CD4-positive, alpha-beta T cell (primary cell): ENCODE data around the gene MORN3. TPM values are rescaled to one million over a fixed set of nuclear protein-coding genes. Genes with fewer than 3 reads are reported as not detected.
A peak's percentile ranks its signal among the peaks of the same experiment; 100 is the strongest.

Experiments
- ATAC-seq: fragments of 200-7000 bp; cut with Tn5 transposase; one replicate; pipeline ENCODE4 v1.10.0; 2022; ENCODE audit warnings: mild to moderate bottlenecking; ENCODE audit not compliant: poor library complexity
- CTCF ChIA-PET: fragments of 350-600 bp; sonication (Branson Sonifier 250); formaldehyde crosslinking; loops from one replicate; lab custom pipeline; 2021; ENCODE audit warnings: antibody characterized with exemption, inconsistent platforms; lab: Charles Lee
- POLR2A ChIA-PET: fragments of 350-600 bp; sonication (Branson Sonifier 250); formaldehyde crosslinking; loops from one replicate; lab custom pipeline; 2021; ENCODE audit warnings: antibody characterized with exemption, inconsistent platforms; lab: Charles Lee
- DNase-seq, 14 experiments: peaks; one replicate each; pipeline ENCODE4 v3.0.0-alpha.2; 2013 to 2020; ENCODE audit warnings: mixed read lengths in 2 of 14
- H3K27ac ChIP-seq, 2 donors: one replicate each; pipeline versions ENCODE4 v1.5.1 to v1.7.0; 2013; ENCODE audit warnings: low read length in 2 of 2, low read depth in 1 of 2, mild to moderate bottlenecking in 1 of 2
- H3K27me3 ChIP-seq, 2 experiments: 1 replicate in 1 of 2; 2 replicates in 1 of 2; pipeline versions ENCODE4 v1.6.1 to v1.7.0; 2013; ENCODE audit warnings: low read length in 2 of 2, control low read depth in 1 of 2, mild to moderate bottlenecking in 1 of 2, moderate library complexity in 1 of 2; ENCODE audit not compliant: insufficient read depth in 2 of 2, control insufficient read depth in 1 of 2
- H3K36me3 ChIP-seq: one replicate; pipeline ENCODE4 v1.6.1; 2013; ENCODE audit warnings: low read length, control low read depth; ENCODE audit not compliant: insufficient read depth
- H3K4me1 ChIP-seq: one replicate; pipeline ENCODE4 v1.6.1; 2013; ENCODE audit warnings: low read length, control low read depth; ENCODE audit not compliant: insufficient read depth
- H3K4me3 ChIP-seq: one replicate; pipeline ENCODE4 v1.5.1; 2013; ENCODE audit warnings: mild to moderate bottlenecking, low read length, moderate library complexity
- H3K9me3 ChIP-seq, 2 experiments: 1 replicate in 1 of 2; 2 replicates in 1 of 2; pipeline versions ENCODE4 v1.6.1 to v1.7.0; 2013; ENCODE audit warnings: low read length in 2 of 2, mild to moderate bottlenecking in 2 of 2, control low read depth in 1 of 2, moderate library complexity in 1 of 2; ENCODE audit not compliant: control insufficient read depth in 1 of 2, insufficient read depth in 1 of 2
- H3K27ac Mint-ChIP-seq: one replicate; pipeline ENCODE4 v1.8.0; 2020; ENCODE audit warnings: mixed read lengths
- H3K27me3 Mint-ChIP-seq: one replicate; pipeline ENCODE4 v1.8.0; 2021; ENCODE audit warnings: mixed read lengths
- H3K36me3 Mint-ChIP-seq: one replicate; pipeline ENCODE4 v1.8.0; 2021; ENCODE audit warnings: low read depth, mixed read lengths
- H3K4me1 Mint-ChIP-seq: one replicate; pipeline ENCODE4 v1.8.0; 2021; ENCODE audit warnings: low read depth, mixed read lengths
- H3K4me3 Mint-ChIP-seq: one replicate; pipeline ENCODE4 v1.8.0; 2020; ENCODE audit warnings: mild to moderate bottlenecking, mixed read lengths
- H3K9me3 Mint-ChIP-seq: one replicate; pipeline ENCODE4 v1.8.0; 2020; ENCODE audit warnings: mixed read lengths
- CTCF ChIP-seq: fragments of 200-600 bp; IDR thresholded peaks from one replicate; pipeline ENCODE4 v1.8.0; 2022; ENCODE audit warnings: antibody characterized with exemption, mild to moderate bottlenecking
- intact Hi-C, 2 experiments: fragments of 100-400 bp; cut with DNase I in 1 of 2; cut with micrococcal nuclease in 1 of 2; formaldehyde crosslinking; loops; one replicate each; pipeline versions ENCODE4 v1.15.1 to v1.9.0; 2023 to 2025; cut with DNase I, micrococcal nuclease
- total RNA-seq, 174 experiments: library from RNA in 2 of 174; stranded (reverse) in 2 of 174; gene quantifications; one replicate each; pipeline ENCODE4 v1.2.3 and lab custom pipeline; 2021 to 2026

MORN3 gene
- total RNA-seq, 2 experiments from 2014 or later, result 9.8 to 11.9 TPM

GRCh38 chr12:121632069-121632970, 37.1 kb downstream of the MORN3 start:
- H3K27me3 ChIP-seq, result no peaks in the 10 kb centered on the region
- ATAC-seq (no peak), DNase-seq (no peak)
- intact Hi-C loops, result no loop called here
- peak overlapping the region; percentile 39 to 45 for H3K27ac ChIP-seq
- H3K4me3 ChIP-seq, result no peak overlapping the region
- Mint-ChIP-seq H3K4me3 (peak overlapping the region; percentile 82), H3K4me1 (peaks cover 81% of the 10 kb centered on the region), H3K27me3 (no peaks in the 10 kb centered on the region), H3K36me3 (peaks cover 66% of the 10 kb centered on the region), H3K9me3 (no peaks in the 10 kb centered on the region), H3K27ac (peak overlapping the region; percentile 99)
- peaks cover 25% of the 10 kb centered on the region for H3K36me3 ChIP-seq
- H3K9me3 ChIP-seq, result no peaks in the 10 kb centered on the region
- no peak for TF ChIP-seq CTCF
- peaks cover 87% of the 10 kb centered on the region for H3K4me1 ChIP-seq
- CTCF ChIA-PET, result interaction anchor here (1.0 to 3.2 kb wide), 2 partner anchors 10 to 79 kb away, joined by 4 to 12 read pairs; no protein-coding TSS in a partner anchor
- POLR2A ChIA-PET, result interaction anchor here (1.2 to 4.4 kb wide), 5 partner anchors 11 to 172 kb away, joined by 3 to 13 read pairs (median 3); no protein-coding TSS in a partner anchor

GRCh38 chr12:121630791-121631355, 38.6 kb downstream of the MORN3 start:
- H3K4me3 Mint-ChIP-seq, result peak overlapping the region; percentile 99
- H3K36me3 ChIP-seq, result peaks cover 25% of the 10 kb centered on the region
- H3K27me3 ChIP-seq, result no peaks in the 10 kb centered on the region
- CTCF ChIA-PET, result interaction anchor here (3.2 to 6.1 kb wide), 2 partner anchors 38 to 78 kb away, joined by 12 to 45 read pairs; partner anchors contain the start of gene MORN3
- H3K36me3 Mint-ChIP-seq, result peaks cover 61% of the 10 kb centered on the region
- peak overlapping the region; percentile 99 for H3K27ac Mint-ChIP-seq
- no peak for ATAC-seq
- no peaks in the 10 kb centered on the region for H3K27me3 Mint-ChIP-seq
- intact Hi-C loops, result no loop called here
- H3K9me3 ChIP-seq, result no peaks in the 10 kb centered on the region
- POLR2A ChIA-PET, result interaction anchor here (1.1 to 7.0 kb wide), 5 partner anchors 19 to 175 kb away, joined by 3 to 193 read pairs (median 4); partner anchors contain the start of gene MORN3
- H3K4me1 ChIP-seq, result peaks cover 75% of the 10 kb centered on the region
- peaks cover 72% of the 10 kb centered on the region for H3K4me1 Mint-ChIP-seq
- H3K9me3 Mint-ChIP-seq, result no peaks in the 10 kb centered on the region
- H3K27ac ChIP-seq, result peak overlapping the region; percentile 5 to 9
- no peak for DNase-seq
- no peak for TF ChIP-seq CTCF
- H3K4me3 ChIP-seq, result no peak overlapping the region

- intact Hi-C loops, result loop anchor here in 1 of 2 experiments (5.0 kb wide), 1 partner anchor 164 kb away; the partner anchor contains the start of gene RHOF
- POLR2A ChIA-PET, result interaction anchor here (0.8 to 7.0 kb wide), 10 partner anchors 8 to 173 kb away, joined by 3 to 193 read pairs (median 32); partner anchors contain the start of genes KDM2B and MORN3
- CTCF ChIA-PET, result interaction anchor here (0.6 to 6.1 kb wide), 6 partner anchors 21 to 1188 kb away, joined by 3 to 62 read pairs (median 19); partner anchors contain the start of genes MORN3 and RHOF
Measured at GRCh38 chr12:121628536-121628935, 40.9 kb downstream of the MORN3 start.

More at GRCh38 chr12:121628536-121628935, 40.9 kb downstream of the MORN3 start:
- peaks cover 54% of the 10 kb centered on the region for H3K36me3 Mint-ChIP-seq
- H3K4me3 ChIP-seq, result peak overlapping the region; percentile 89
- DNase-seq, result no peak
- peaks cover 74% of the 10 kb centered on the region for H3K4me1 Mint-ChIP-seq
- no peak for TF ChIP-seq CTCF
- no peak for ATAC-seq
- H3K9me3 Mint-ChIP-seq, result no peaks in the 10 kb centered on the region
- peak overlapping the region; percentile 90 to 96 for H3K27ac ChIP-seq
- H3K27ac Mint-ChIP-seq, result peak overlapping the region; percentile 99
- H3K4me1 ChIP-seq, result peaks cover 74% of the 10 kb centered on the region
- no peaks in the 10 kb centered on the region for H3K9me3 ChIP-seq
- no peaks in the 10 kb centered on the region for H3K27me3 Mint-ChIP-seq
- no peaks in the 10 kb centered on the region for H3K27me3 ChIP-seq
- H3K36me3 ChIP-seq, result peaks cover 22% of the 10 kb centered on the region
- peak overlapping the region; percentile 99 for H3K4me3 Mint-ChIP-seq
